Measurements from ENCODE around the gene CRHR1.
"Not testable (repeated sequence)": the region's sequence is repeated elsewhere in the genome, so short reads cannot be mapped to it uniquely, and the experiment has no call there.

The CRHR1 gene

DNA sequence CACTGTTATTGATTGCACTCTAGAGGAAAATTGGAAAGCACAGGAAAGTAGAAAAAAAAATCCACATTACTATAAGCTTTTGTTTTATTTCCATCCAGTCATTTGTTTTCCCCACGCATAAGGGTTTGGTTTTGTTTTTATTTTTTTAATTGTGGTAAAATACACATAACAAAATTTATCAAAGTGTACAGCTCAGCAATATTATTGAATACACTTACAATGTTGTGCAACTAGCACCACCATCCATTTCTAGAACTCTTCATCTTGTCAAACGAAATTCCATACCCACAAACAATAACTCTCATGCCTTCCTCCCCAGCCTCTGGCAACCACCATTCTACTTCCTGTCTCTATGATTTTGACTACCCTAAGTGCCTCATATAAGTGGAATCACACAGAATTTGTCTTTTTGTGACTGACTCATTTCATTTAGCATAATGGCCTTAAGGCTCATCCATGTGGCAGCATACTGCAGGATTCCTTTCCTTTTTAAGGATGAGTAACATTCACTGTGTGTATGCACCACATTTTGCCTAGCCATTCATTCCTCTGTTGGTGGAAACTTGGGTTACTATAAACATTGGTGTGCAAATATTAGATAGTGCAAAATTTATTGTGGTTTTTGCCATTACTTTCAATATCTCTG is 71.7 kb downstream of the CRHR1 start:
- Histone ChIP-seq H3K36me3 (no peaks in the 10 kb centered on the region), H3K27ac (no peak overlapping the region), H3K4me1 (ENCODE audit: control insufficient read depth in 1 of 2, insufficient read depth in 1 of 2, low read depth in 1 of 2, low read length in 1 of 2) (no peaks in the 10 kb centered on the region), H3K9me3 (no peaks in the 10 kb centered on the region), H3K4me3 (ENCODE audit: low read depth in 1 of 2, low read length in 1 of 2) (no peak overlapping the region), H3K27me3 (peaks cover 56% of the 10 kb centered on the region)
- TF ChIP-seq CTCF (IDR thresholded peaks at IDR 0.05) = no peak

- TF ChIP-seq CTCF (IDR thresholded peaks at IDR 0.05) = no peak
- H3K4me3 ChIP-seq (ENCODE audit: low read depth in 1 of 2, low read length in 1 of 2) = no peak overlapping the region
- no peaks in the 10 kb centered on the region for H3K9me3 ChIP-seq
- no peaks in the 10 kb centered on the region for H3K36me3 ChIP-seq
- H3K27ac ChIP-seq = no peak overlapping the region
- H3K4me1 ChIP-seq (ENCODE audit: control insufficient read depth in 1 of 2, insufficient read depth in 1 of 2, low read depth in 1 of 2, low read length in 1 of 2) = no peaks in the 10 kb centered on the region
- peaks cover 52% of the 10 kb centered on the region for H3K27me3 ChIP-seq
Observed at GRCh38 chr17:45857977-45858708, 74.0 kb downstream of the CRHR1 start.

- no peak overlapping the region for H3K4me3 ChIP-seq (ENCODE audit: low read depth in 1 of 2, low read length in 1 of 2)
- H3K27me3 ChIP-seq = peaks cover 68% of the 10 kb centered on the region
- TF ChIP-seq CTCF (IDR thresholded peaks at IDR 0.05) = no peak
- no peaks in the 10 kb centered on the region for H3K4me1 ChIP-seq (ENCODE audit: control insufficient read depth in 1 of 2, insufficient read depth in 1 of 2, low read depth in 1 of 2, low read length in 1 of 2)
- H3K27ac ChIP-seq = no peak overlapping the region
- H3K9me3 ChIP-seq = no peaks in the 10 kb centered on the region
- H3K36me3 ChIP-seq = no peaks in the 10 kb centered on the region
Observed at GRCh38 chr17:45861165-45861564, 77.0 kb downstream of the CRHR1 start.

GRCh38 chr17:45862127-45862526 is 78.0 kb downstream of the CRHR1 start:
- not testable (repeated sequence) for H3K27ac ChIP-seq; H3K4me1 ChIP-seq (ENCODE audit: control insufficient read depth in 1 of 2, insufficient read depth in 1 of 2, low read depth in 1 of 2, low read length in 1 of 2); H3K4me3 ChIP-seq (ENCODE audit: low read depth in 1 of 2, low read length in 1 of 2); H3K36me3 ChIP-seq; H3K9me3 ChIP-seq
- H3K27me3 ChIP-seq = peaks cover 77% of the 10 kb centered on the region

DNA sequence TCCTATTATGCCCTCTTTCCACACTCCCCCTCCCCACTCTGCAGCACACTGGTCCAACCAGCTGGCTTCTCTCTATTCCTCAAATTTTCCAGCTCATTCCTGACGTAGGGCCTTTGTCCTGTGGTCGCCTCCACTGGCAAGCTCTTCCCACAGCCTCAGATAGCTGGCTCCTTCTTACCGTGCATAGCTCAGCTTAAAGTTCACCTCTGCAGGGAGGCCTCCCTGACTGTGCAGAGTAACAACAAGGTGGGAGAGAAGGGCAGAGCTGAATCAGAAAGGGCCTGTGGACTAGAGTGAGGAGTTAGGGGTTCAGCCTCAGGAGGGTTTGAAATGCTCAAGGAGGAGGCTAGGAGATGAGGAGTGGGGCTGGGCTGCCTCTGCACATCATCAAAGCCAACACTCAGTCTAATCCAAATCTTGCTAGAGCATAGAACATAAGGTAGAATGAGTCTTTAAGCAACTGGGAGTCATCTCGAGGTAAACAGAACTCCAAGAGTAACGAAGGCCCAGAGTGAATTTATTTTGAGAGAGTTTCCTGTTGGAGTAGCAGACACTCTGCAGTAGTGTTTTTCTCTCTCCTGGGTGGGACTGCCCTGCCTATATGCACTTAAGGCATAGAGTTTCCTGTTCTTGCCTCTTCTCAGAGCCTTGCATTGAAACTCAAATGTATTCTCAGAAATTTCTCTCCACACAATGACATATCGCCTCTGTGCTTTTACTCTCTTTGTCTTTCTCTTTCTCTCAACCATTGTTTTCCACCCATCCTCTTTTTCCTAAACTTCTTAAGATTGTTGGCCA is 79.9 kb downstream of the CRHR1 start:
- no peak overlapping the region for H3K27ac ChIP-seq
- H3K4me1 ChIP-seq (ENCODE audit: control insufficient read depth in 1 of 2, insufficient read depth in 1 of 2, low read depth in 1 of 2, low read length in 1 of 2) = no peaks in the 10 kb centered on the region
- no peak for TF ChIP-seq CTCF (IDR thresholded peaks at IDR 0.05)
- H3K9me3 ChIP-seq = no peaks in the 10 kb centered on the region
- H3K4me3 ChIP-seq (ENCODE audit: low read depth in 1 of 2, low read length in 1 of 2) = no peak overlapping the region
- no peaks in the 10 kb centered on the region for H3K36me3 ChIP-seq
- H3K27me3 ChIP-seq = peaks cover 71% of the 10 kb centered on the region

- Histone ChIP-seq H3K27ac (no peak overlapping the region), H3K27me3 (peaks cover 56% of the 10 kb centered on the region), H3K4me3 (ENCODE audit: low read depth in 1 of 2, low read length in 1 of 2) (no peak overlapping the region), H3K36me3 (no peaks in the 10 kb centered on the region), H3K9me3 (no peaks in the 10 kb centered on the region), H3K4me1 (ENCODE audit: control insufficient read depth in 1 of 2, insufficient read depth in 1 of 2, low read depth in 1 of 2, low read length in 1 of 2) (no peaks in the 10 kb centered on the region)
- TF ChIP-seq CTCF (IDR thresholded peaks at IDR 0.05) = no peak
Observed at GRCh38 chr17:45867171-45867570, 83.1 kb downstream of the CRHR1 start.
